Measurements from ENCODE around the gene SCYL3.

DNA sequence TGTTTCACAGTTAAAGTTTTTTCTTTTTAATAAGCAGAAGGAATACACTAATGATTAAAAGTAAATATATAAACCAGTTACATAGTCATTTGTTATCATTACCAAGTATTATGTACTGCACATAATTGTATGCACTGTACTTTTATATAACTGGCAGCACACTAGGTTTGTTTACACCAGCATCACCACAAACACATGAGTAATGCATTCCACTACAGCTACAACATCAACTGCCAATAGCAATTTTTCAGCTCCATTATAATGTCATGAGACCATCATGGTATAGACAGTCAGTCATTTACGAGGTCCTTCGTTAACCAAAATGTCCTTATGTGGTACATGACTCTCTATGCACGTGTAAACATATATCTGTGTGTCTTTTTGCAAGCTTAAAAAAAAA is 35.2 kb downstream of the SCYL3 start:
- TF ChIP-seq, protein P1, sequence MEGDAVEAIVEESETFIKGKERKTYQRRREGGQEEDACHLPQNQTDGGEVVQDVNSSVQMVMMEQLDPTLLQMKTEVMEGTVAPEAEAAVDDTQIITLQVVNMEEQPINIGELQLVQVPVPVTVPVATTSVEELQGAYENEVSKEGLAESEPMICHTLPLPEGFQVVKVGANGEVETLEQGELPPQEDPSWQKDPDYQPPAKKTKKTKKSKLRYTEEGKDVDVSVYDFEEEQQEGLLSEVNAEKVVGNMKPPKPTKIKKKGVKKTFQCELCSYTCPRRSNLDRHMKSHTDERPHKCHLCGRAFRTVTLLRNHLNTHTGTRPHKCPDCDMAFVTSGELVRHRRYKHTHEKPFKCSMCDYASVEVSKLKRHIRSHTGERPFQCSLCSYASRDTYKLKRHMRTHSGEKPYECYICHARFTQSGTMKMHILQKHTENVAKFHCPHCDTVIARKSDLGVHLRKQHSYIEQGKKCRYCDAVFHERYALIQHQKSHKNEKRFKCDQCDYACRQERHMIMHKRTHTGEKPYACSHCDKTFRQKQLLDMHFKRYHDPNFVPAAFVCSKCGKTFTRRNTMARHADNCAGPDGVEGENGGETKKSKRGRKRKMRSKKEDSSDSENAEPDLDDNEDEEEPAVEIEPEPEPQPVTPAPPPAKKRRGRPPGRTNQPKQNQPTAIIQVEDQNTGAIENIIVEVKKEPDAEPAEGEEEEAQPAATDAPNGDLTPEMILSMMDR (IDR thresholded peaks at IDR 0.05): no peak
- no peak for TF ChIP-seq POLR2A (IDR thresholded peaks at IDR 0.05)
